HG03442 (cell line): ENCODE measurements around the gene RNASE12.

Source experiments
- ATAC-seq: cut with Tn5 transposase; IDR thresholded peaks from one replicate; pipeline ENCODE4 v1.9.1; 2021; ENCODE audit warnings: mild to moderate bottlenecking, moderate library complexity; ENCODE audit not compliant: unreplicated experiment

RNASE12 gene

DNA sequence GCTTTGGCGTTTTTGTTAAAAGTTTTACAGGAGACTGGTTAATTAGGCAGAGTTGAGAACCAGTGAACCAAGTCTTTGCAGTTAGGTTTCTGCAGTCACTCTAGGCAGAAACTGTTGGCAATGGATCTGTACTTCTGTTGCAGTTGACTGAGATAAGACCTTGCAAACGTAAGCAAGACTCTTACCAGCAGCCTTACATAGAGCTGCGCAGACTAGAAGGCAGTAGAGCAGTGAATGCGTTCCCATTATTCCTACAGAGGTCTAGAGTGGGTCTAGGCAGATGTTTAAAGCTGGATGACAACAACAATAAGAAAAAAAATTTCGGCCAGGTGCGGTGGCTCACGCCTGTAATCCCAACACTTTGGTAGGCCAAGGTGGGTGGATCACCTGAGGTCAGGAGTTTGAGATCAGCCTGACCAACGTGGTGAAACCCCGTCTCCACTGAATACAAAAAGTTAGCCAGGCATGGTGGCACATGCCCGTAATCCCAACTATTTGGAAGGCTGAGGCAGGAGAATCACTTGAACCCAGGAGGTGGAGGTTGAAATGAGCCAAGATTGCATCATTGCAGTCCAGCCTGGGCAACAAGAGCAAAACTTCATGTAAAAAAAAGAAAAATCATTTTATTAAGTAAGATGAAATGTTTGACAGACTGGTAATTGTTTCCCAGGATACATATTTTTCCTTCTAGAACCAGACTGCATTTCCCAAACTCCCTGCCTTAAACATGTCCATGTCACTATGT is 42.6 kb downstream of the RNASE12 start:
- ATAC-seq = no peak

DNA sequence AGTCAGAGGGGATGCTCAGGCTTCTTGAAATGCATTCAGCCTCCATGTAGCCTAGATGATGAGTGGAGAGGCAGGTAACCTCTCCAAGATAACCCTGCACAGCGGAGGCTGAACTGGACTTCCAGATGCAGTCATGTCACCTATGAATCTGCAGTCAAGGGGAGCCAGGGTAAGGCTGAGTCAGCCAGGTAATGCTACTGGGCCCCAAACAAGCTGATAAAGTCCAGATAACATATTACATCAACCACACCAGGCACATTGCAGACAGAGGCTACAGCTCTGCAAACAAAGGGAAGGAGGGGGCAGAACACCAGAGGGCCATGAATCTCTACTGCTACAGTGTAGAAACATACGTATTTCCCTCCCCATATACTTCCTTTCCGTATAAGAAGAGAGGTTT is 44.3 kb downstream of the RNASE12 start:
- ATAC-seq = no peak
